ACC112 (cell line): ENCODE data around the gene DEGS1.
"Not testable (repeated sequence)": the region's sequence is repeated elsewhere in the genome, so short reads cannot be mapped to it uniquely, and the experiment has no call there.

ENCODE experiments used
- H2AFZ ChIP-seq: fragments of 200-600 bp; sonication (generic); one replicate; pipeline ENCODE4 v1.6.0; 2017; ENCODE audit warnings: antibody characterized with exemption, low read length; ENCODE audit not compliant: unreplicated experiment
- H3K27ac ChIP-seq: fragments of 200-600 bp; sonication (generic); 2 replicates; pipeline ENCODE4 v1.5.1; 2014; ENCODE audit warnings: low read depth, mild to moderate bottlenecking, antibody characterized with exemption, low read length, moderate library complexity
- H3K27me3 ChIP-seq: fragments of 200-600 bp; sonication (generic); 2 replicates; pipeline ENCODE4 v1.6.1; 2014; ENCODE audit warnings: mild to moderate bottlenecking, antibody characterized with exemption, low read length, moderate library complexity, mixed read lengths; ENCODE audit not compliant: insufficient read depth
- H3K36me3 ChIP-seq: fragments of 200-600 bp; sonication (generic); 2 replicates; pipeline ENCODE4 v1.6.1; 2016; ENCODE audit warnings: mild to moderate bottlenecking, antibody characterized with exemption, low read length, moderate library complexity, mixed read lengths; ENCODE audit not compliant: insufficient read depth
- H3K4me1 ChIP-seq: fragments of 200-600 bp; sonication (generic); one replicate; pipeline ENCODE4 v1.6.1; 2016; ENCODE audit warnings: low read length, mixed read lengths; ENCODE audit not compliant: insufficient read depth, unreplicated experiment, control insufficient read depth
- H3K4me3 ChIP-seq: fragments of 200-600 bp; sonication (generic); 2 replicates; pipeline ENCODE4 v1.5.1; 2014; ENCODE audit warnings: mild to moderate bottlenecking, low read depth, low read length
- H3K79me2 ChIP-seq: fragments of 200-600 bp; sonication (generic); one replicate; pipeline ENCODE4 v1.6.0; 2016; ENCODE audit warnings: low read length; ENCODE audit not compliant: control insufficient read depth, unreplicated experiment, insufficient read depth

DEGS1 gene

DNA sequence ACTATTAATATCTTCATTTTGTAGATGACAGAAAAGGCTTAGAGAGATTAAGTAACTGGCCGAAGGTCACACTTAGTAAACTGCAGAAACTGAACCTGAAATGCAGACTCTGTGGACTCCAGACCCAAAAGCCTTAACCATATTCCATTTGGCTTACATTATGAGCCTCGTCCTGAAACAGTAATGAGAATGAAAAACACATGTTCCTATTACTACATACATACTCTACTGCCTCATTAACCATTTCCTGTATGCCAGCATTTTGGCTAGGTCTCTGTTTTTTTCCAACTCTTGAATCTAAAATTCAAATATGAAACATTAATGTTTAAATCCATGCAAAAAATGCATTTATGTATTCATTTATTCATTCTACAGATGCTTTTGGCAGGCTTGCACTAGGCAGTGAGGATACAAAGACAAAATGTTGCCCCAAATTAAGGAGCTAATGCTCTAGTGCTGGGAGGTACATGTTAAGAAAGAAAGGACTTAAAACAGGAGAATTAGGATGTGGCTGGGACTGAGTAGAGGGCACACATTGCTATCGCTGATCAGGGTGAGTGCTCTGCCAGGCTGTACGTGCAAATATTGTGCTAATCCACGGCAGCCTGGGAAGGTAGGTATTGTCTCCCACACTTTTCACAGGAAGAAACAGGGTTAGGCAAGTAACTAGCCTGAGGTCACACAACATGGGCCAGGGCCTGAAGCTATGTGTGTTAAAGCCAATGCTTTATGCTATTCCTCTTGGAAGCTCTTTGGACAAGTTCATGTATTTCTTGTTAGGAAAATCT is 14.0 kb downstream of the DEGS1 start:
- no peak overlapping the region for H3K27ac ChIP-seq
- peaks cover 5% of the 10 kb centered on the region for H3K79me2 ChIP-seq
- H3K4me3 ChIP-seq: no peak overlapping the region
- no peak overlapping the region for H2AFZ ChIP-seq
- peaks cover 11% of the 10 kb centered on the region for H3K36me3 ChIP-seq
- no peaks in the 10 kb centered on the region for H3K4me1 ChIP-seq
- no peaks in the 10 kb centered on the region for H3K27me3 ChIP-seq

DNA sequence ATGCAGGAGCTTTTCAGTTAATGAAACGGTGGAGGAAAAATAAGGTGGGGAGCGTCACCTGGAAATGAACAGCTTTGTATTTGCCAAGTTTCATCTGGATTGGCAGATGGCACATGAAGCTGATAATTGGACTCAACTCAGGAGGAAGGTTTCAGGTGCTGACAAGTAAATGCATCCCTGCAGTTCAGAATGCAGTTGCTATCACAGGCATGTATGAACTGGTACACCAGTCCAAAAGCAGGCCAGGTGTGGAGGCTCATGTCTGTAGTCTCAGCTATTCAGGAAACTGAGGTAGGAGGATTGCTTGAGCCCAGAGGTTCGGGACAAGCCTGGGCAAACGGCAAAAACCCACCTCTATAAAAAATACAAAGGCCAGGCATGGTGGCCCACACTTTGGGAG is 15.5 kb downstream of the DEGS1 start:
- Histone ChIP-seq H3K4me1 (peaks cover 8% of the 10 kb centered on the region), H3K36me3 (no peaks in the 10 kb centered on the region), H3K4me3 (no peak overlapping the region), H3K27me3 (no peaks in the 10 kb centered on the region), H3K79me2 (no peaks in the 10 kb centered on the region), H3K27ac (no peak overlapping the region), H2AFZ (no peak overlapping the region)

DNA sequence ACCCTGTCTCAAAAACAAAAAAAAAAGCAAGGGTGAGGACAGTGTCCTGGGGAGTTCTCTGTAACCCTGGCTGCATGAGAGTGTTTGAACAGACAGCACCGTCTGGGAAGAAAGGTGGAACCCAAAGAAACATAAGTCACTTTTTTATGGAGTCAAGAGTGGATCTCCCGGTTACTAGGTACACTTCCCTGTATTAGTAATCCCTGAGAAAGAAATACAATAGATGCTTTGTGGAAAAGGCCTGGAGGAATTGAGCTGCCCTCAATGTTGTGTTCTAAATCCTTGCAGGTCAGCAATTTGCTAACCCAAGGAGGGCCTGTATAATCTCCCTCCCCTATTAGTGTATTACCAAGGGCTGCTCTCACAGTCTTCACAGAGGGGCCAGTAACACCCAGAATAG is 16.6 kb downstream of the DEGS1 start:
- no peaks in the 10 kb centered on the region for H3K27me3 ChIP-seq

DNA sequence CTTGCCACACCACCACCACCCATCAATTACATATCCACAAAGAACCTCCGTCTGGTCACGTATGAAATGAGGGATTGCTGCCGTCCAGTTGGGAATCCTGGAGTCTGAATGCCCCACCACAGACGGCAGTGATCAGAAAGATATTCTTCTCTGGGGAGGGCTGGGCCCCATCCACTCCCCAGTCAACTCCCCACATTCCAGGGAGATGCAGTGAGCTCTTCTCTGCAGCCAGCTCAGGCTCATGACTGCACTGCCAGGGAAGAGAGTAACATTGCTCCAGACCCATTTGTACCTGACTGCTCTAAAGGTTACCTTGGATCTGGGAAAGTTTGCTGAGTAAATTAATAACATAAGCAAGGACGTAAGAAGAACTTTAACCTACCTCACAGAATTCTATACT is 18.3 kb downstream of the DEGS1 start:
- H3K79me2 ChIP-seq: no peaks in the 10 kb centered on the region

More for the DNA sequence above, 16.6 kb downstream of the DEGS1 start:
- Histone ChIP-seq H3K4me1 (peaks cover 14% of the 10 kb centered on the region), H3K36me3 (no peaks in the 10 kb centered on the region), H3K4me3 (no peak overlapping the region), H2AFZ (no peak overlapping the region), H3K27ac (no peak overlapping the region), H3K79me2 (no peaks in the 10 kb centered on the region)

DNA sequence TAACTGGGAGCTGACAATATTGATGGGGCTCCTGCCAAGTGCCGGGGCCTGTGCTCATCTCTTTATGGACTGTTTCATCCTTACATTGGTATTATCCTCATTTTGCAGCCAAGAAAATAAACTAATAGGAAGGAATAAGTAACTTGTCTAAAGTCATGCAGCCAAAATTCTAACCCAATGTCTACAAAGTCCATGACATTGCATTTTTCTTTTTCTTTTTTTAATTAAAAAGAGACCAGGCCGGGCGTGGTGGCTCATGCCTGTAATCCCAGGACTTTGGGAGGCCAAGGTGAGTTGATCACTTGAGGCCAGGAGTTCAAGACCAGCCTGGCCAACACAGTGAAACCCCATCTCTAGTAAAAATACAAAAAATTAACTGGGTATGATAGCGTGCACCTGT is 18.8 kb downstream of the DEGS1 start:
- no peaks in the 10 kb centered on the region for H3K79me2 ChIP-seq
- no peaks in the 10 kb centered on the region for H3K27me3 ChIP-seq
- no peak overlapping the region for H2AFZ ChIP-seq
- H3K27ac ChIP-seq: no peak overlapping the region
- peaks cover 19% of the 10 kb centered on the region for H3K4me1 ChIP-seq
- no peaks in the 10 kb centered on the region for H3K36me3 ChIP-seq
- H3K4me3 ChIP-seq: no peak overlapping the region

More for the DNA sequence above, 18.3 kb downstream of the DEGS1 start:
- Histone ChIP-seq H3K27me3 (no peaks in the 10 kb centered on the region), H3K27ac (no peak overlapping the region), H3K36me3 (no peaks in the 10 kb centered on the region), H3K4me1 (peaks cover 19% of the 10 kb centered on the region), H2AFZ (no peak overlapping the region), H3K4me3 (no peak overlapping the region)

DNA sequence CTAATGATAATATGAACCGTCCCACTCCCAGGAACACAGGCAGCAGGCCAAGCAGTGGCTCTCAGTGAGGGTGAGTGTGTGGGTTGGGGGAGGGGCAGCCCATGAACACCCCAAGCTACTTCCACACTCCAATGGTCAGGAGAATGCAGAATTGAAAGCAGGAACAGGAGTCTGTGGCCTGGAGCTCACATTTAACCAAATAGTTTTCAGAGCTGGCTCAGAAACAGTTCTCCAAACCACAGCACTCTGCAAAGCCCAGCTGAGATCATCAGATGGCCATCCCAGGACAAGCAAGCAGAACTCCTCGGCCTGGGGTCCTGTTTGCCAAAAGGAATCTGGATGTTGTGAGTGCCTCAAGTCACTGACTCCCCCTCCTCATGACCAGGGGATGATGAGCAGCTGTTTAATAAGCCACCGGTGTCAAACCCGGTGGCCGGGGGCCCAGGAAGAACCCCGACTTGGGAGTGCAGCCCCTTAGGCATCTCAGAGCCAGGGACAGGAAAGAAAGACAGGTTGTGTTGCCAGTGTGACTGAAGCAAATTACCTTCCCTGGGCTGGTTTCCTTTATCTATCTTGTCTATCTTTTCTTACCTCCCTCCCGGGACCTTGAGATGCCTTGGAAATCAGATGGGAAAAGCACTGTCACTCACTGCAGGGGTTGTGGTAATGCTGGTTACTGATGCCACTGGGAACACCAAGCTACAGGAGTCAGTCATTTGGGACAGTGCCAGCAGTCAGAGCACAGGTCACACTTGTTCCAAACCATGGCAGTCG is 20.4 kb downstream of the DEGS1 start:
- Histone ChIP-seq H2AFZ (no peak overlapping the region), H3K36me3 (no peaks in the 10 kb centered on the region), H3K27me3 (no peaks in the 10 kb centered on the region), H3K4me3 (no peak overlapping the region), H3K79me2 (no peaks in the 10 kb centered on the region), H3K27ac (peak overlapping the region; percentile 50), H3K4me1 (peaks cover 19% of the 10 kb centered on the region)

DNA sequence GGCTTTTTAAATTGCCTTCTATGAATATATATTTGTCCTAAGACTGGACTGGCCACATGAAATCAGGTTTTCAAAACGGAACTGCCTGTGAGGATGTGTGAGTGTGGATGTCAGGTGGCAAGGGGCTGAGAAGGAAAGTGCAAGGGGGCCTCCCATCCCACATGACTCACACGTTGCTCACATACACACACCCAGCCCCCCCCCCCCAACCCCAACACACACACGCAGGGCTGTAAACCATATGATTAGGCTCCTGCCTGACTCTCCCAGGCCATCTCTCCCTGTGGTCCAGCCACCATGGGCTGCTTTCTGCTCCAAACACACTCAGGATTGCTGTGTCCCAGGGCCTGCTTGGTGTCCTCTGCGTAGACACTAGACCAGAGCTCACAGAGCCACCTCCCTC is 22.4 kb downstream of the DEGS1 start:
- H3K4me1 ChIP-seq: peaks cover 19% of the 10 kb centered on the region
- peak overlapping the region; percentile 53 for H2AFZ ChIP-seq
- H3K79me2 ChIP-seq: no peaks in the 10 kb centered on the region
- no peaks in the 10 kb centered on the region for H3K27me3 ChIP-seq
- no peaks in the 10 kb centered on the region for H3K36me3 ChIP-seq
- H3K27ac ChIP-seq: peak overlapping the region; percentile 89
- peak overlapping the region; percentile 39; the same call in 1 of the 2 replicates for H3K4me3 ChIP-seq

DNA sequence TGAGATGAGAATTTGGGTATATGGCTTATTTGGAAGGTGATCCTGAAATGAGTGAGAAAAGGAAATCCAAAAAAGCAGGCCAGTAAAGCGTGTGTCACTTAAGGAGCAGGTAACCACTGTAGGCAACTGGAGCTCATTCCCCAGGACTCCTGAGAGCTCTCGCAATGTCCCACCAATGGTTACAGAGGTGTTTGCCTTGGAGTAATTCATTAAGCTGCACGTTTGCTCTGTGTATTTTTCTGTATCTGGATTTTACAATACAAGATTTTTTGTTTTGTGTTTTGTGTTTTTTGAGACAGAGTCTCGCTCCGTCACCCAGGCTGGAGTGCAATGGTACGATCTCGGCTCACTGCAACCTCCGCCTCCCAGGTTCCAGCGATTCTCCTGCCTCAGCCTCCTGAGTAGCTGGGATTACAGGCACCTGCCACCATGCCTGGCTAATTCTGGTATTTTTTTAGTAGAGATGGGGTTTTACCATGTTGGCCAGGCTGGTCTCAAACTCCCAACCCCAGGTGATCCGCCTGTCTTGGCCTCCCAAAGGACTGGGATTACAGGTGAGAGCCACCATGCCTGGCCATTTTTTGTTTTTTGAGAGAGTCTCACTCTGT is 23.0 kb downstream of the DEGS1 start:
- Histone ChIP-seq H3K27ac (peak overlapping the region; percentile 89), H2AFZ (peak overlapping the region; percentile 53), H3K4me1 (peaks cover 19% of the 10 kb centered on the region)

DNA sequence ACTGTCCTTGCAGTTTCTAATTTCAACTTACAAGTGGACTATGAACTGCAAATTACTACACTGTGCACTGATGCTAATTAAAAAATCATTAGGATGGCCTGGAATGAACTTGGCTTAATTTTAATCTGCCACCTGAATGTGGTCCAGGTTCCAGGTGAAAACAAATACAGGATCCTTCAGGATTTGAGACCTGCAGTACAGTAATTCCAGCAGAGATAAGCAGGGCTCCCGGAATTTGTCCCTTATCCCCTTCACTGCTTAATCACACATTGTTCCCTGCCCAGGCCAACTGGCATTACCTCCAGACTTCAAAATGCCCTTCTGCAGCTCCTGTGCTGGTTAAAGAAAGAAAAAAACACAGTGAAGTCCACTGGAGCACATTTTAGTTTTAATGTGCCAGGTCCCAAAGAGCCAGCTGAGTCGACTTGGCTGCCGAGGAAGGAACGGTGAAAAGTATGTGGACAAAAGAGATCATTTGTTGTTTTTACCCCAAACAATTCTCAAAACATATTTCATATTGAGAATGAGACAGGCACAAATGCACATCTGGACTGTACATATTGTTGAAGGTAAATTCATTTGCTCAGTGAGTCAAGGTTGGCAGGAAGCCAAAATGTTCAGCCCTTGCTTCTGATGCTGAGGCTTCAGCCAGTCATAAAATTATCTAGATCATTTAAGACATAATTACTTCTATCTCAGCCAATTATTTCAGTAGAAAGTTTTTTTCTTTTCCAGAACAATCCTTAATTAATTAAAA is 28.3 kb downstream of the DEGS1 start:
- no peaks in the 10 kb centered on the region for H3K79me2 ChIP-seq
- no peak overlapping the region for H2AFZ ChIP-seq
- no peak overlapping the region for H3K27ac ChIP-seq
- H3K4me1 ChIP-seq: peaks cover 7% of the 10 kb centered on the region
- no peaks in the 10 kb centered on the region for H3K36me3 ChIP-seq
- no peaks in the 10 kb centered on the region for H3K27me3 ChIP-seq
- H3K4me3 ChIP-seq: no peak overlapping the region

More for the DNA sequence above, 23.0 kb downstream of the DEGS1 start:
- not testable (repeated sequence) for H3K36me3 ChIP-seq, H3K27me3 ChIP-seq, H3K79me2 ChIP-seq, H3K4me3 ChIP-seq

DNA sequence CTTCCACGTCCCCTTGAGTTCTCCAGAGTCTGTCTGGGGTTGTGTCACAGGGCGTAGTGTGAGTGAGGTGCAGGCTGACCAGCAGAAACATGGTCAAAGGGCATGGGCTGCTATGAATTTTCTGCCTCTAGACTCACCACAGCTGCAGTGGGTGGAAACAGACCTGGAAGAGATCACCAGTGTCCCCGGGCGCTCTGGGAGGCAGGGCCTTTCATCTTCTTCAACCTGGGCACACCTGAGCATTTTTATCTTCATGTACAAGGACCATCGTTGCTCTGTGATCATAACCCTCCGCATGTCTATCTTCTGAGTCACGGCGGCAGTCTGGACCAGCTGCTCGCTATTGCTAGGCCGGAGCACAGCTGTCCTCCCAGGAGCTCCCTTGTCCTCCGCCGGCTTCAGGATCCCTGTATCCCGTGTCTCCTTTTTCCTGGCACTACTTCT is 29.6 kb downstream of the DEGS1 start:
- Histone ChIP-seq H3K4me1 (peaks cover 7% of the 10 kb centered on the region), H3K79me2 (no peaks in the 10 kb centered on the region), H2AFZ (no peak overlapping the region), H3K36me3 (no peaks in the 10 kb centered on the region), H3K27ac (no peak overlapping the region), H3K4me3 (no peak overlapping the region), H3K27me3 (no peaks in the 10 kb centered on the region)
